Neural progenitor cell (in vitro differentiated cells): ENCODE measurements around the gene GRK6.

Experiments
- CTCF ChIP-seq: fragments of 200-600 bp; sonication (generic); IDR thresholded peaks from 2 replicates; pipeline ENCODE4 v1.5.1; 2017; ENCODE audit warnings: antibody characterized with exemption, mild to moderate bottlenecking
- EZH2 ChIP-seq: fragments of 200-600 bp; sonication (generic); IDR thresholded peaks from 2 replicates; pipeline ENCODE4 v1.6.1; 2017; ENCODE audit warnings: antibody characterized with exemption, mild to moderate bottlenecking, moderate library complexity
- EZH2phosphoT487 ChIP-seq: fragments of 200-600 bp; sonication (generic); IDR thresholded peaks from 2 replicates; pipeline ENCODE4 v1.6.1; 2017; ENCODE audit warnings: antibody characterized with exemption

GRCh38 chr5:177396078-177396477 lies 30.4 kb upstream of the GRK6 start:
- TF ChIP-seq CTCF (no peak), EZH2 (no peak), EZH2phosphoT487 (no peak)
